SU-DHL-6 (cell line): Measurements from ENCODE around the gene PPP2R2C.

Experiments
- H2AFZ ChIP-seq: fragments of 200-600 bp; sonication (generic); 2 replicates; pipeline ENCODE4 v1.6.1; 2014; ENCODE audit warnings: low read depth, mild to moderate bottlenecking, moderate library complexity, mixed read lengths, antibody characterized with exemption, low read length; ENCODE audit not compliant: severe bottlenecking
- H3F3A ChIP-seq: fragments of 200-600 bp; shearing (Covaris generic); 2 replicates; pipeline ENCODE4 v1.6.0; 2016; ENCODE audit warnings: antibody characterized with exemption, mild to moderate bottlenecking; ENCODE audit not compliant: insufficient read depth
- H3K27ac ChIP-seq: fragments of 200-600 bp; sonication (generic); 2 replicates; pipeline ENCODE4 v1.5.1; 2016; ENCODE audit warnings: low read depth, mild to moderate bottlenecking, low read length, moderate library complexity, mixed read lengths
- H3K27me3 ChIP-seq: fragments of 200-600 bp; sonication (generic), shearing (Covaris generic); 2 replicates; pipeline ENCODE4 v1.6.0; 2014; ENCODE audit warnings: mild to moderate bottlenecking, low read length
- H3K36me3 ChIP-seq: fragments of 200-600 bp; sonication (generic); 2 replicates; pipeline ENCODE4 v1.6.1; 2014; ENCODE audit warnings: mild to moderate bottlenecking, low read length, mixed read lengths
- H3K4me2 ChIP-seq: fragments of 300-600, 200-600 bp; shearing (Covaris generic), sonication (generic); 2 replicates; pipeline ENCODE4 v1.6.0; 2014; ENCODE audit warnings: low read length, low read depth, mild to moderate bottlenecking; ENCODE audit not compliant: poor library complexity, severe bottlenecking
- H3K4me3 ChIP-seq: fragments of 200-600 bp; sonication (generic); 2 replicates; pipeline ENCODE4 v1.5.1; 2014; ENCODE audit warnings: antibody characterized with exemption, low read length, mild to moderate bottlenecking, mixed read lengths; ENCODE audit not compliant: insufficient read depth, poor library complexity, severe bottlenecking
- H3K79me2 ChIP-seq: fragments of 200-600 bp; sonication (generic); 2 replicates; pipeline ENCODE4 v1.6.1; 2014; ENCODE audit warnings: mild to moderate bottlenecking, low read length, moderate library complexity; ENCODE audit not compliant: insufficient read depth
- H3K9ac ChIP-seq: fragments of 200-600 bp; sonication (generic); 2 replicates; pipeline ENCODE4 v1.7.0; 2014; ENCODE audit warnings: mild to moderate bottlenecking, low read length
- H3K9me2 ChIP-seq: fragments of 200-600 bp; sonication (generic); replicated peaks from 2 replicates; pipeline ENCODE4 v1.6.1; 2014; ENCODE audit warnings: low read length; ENCODE audit not compliant: insufficient read depth
- H3K9me3 ChIP-seq: fragments of 200-600 bp; sonication (generic); 2 replicates; pipeline ENCODE4 v1.6.1; 2014; ENCODE audit warnings: low read length, mixed read lengths; ENCODE audit not compliant: insufficient read depth
- H4K20me1 ChIP-seq: fragments of 200-600 bp; sonication (generic); 2 replicates; pipeline ENCODE4 v1.6.1; 2014; ENCODE audit warnings: low read depth, mild to moderate bottlenecking, antibody characterized with exemption, low read length, moderate library complexity, mixed read lengths
- EZH2phosphoT487 ChIP-seq: fragments of 200-600 bp; sonication (generic), shearing (Covaris generic); conservative IDR thresholded peaks from 2 replicates; pipeline ENCODE4 v1.6.1; 2018; ENCODE audit warnings: mild to moderate bottlenecking, antibody characterized with exemption, low read length, moderate library complexity, mixed read lengths
- TF ChIP-seq, protein P1 (sequence below): fragments of 200-600 bp; sonication (generic); IDR thresholded peaks from one replicate; pipeline ENCODE4 v1.5.1; 2017; ENCODE audit warnings: antibody characterized with exemption, mild to moderate bottlenecking, low read length, moderate library complexity; ENCODE audit not compliant: insufficient read depth, poor library complexity, severe bottlenecking

PPP2R2C gene

DNA sequence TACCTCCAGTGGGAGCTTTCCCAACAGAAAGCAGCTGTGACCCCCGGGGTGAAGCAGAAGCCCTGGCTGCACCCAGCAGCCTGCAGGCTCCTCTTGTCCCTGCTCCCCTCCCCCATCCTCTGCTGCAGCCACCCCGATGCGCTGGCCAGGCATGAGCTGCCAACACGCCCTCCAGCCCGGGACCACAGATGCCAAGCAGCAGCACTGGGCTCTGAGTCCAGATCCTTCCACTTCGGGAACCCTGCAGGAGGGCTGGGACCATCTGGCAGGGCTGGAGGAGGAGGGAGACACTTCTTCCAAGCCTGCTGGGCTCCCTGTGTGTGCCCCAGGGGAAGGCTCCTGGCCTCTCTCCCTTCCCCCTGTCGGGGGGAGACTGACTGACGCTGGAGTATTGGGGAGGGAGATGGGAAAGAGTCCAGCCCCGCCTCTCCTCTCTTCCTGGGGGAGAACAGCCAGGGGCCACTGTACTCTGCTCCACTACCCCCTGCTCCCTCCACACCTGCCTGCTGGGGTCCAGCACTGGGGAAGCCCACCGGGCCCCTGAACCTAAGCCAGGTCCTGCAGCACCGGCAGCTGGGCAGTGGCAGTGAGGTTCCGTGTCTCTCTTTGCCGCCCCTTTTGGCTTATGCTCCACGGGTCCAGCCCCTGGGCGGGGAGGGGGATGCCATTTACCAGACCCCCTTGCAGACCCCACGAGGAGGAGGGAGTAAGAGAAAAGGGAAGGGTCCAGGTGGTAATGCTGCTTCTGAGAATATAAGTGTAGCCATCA is 55.7 kb downstream of the PPP2R2C start:
- no peak overlapping the region for H3K4me3 ChIP-seq
- H3K27me3 ChIP-seq, result no peaks in the 10 kb centered on the region
- no peak overlapping the region for H3K9ac ChIP-seq
- H3K9me2 ChIP-seq, result no peaks in the 10 kb centered on the region
- no peak overlapping the region for H3K27ac ChIP-seq
- H3K79me2 ChIP-seq, result no peaks in the 10 kb centered on the region
- no peaks in the 10 kb centered on the region for H3K9me3 ChIP-seq
- no peaks in the 10 kb centered on the region for H4K20me1 ChIP-seq
- H3K4me2 ChIP-seq, result no peak overlapping the region
- no peak for TF ChIP-seq EZH2phosphoT487
- TF ChIP-seq, protein P1, sequence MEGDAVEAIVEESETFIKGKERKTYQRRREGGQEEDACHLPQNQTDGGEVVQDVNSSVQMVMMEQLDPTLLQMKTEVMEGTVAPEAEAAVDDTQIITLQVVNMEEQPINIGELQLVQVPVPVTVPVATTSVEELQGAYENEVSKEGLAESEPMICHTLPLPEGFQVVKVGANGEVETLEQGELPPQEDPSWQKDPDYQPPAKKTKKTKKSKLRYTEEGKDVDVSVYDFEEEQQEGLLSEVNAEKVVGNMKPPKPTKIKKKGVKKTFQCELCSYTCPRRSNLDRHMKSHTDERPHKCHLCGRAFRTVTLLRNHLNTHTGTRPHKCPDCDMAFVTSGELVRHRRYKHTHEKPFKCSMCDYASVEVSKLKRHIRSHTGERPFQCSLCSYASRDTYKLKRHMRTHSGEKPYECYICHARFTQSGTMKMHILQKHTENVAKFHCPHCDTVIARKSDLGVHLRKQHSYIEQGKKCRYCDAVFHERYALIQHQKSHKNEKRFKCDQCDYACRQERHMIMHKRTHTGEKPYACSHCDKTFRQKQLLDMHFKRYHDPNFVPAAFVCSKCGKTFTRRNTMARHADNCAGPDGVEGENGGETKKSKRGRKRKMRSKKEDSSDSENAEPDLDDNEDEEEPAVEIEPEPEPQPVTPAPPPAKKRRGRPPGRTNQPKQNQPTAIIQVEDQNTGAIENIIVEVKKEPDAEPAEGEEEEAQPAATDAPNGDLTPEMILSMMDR, result no peak
- H3K36me3 ChIP-seq, result no peaks in the 10 kb centered on the region
- no peak overlapping the region for H2AFZ ChIP-seq
- H3F3A ChIP-seq, result no peaks in the 10 kb centered on the region

GRCh38 chr4:6415031-6415705 is 57.2 kb downstream of the PPP2R2C start:
- H3K9ac ChIP-seq, result no peak overlapping the region
- H3K36me3 ChIP-seq, result no peaks in the 10 kb centered on the region
- H3K9me2 ChIP-seq, result no peaks in the 10 kb centered on the region
- no peaks in the 10 kb centered on the region for H3K27me3 ChIP-seq
- no peaks in the 10 kb centered on the region for H3K79me2 ChIP-seq
- H3K4me2 ChIP-seq, result no peak overlapping the region
- H4K20me1 ChIP-seq, result no peaks in the 10 kb centered on the region
- TF ChIP-seq, protein P1, result no peak
- TF ChIP-seq EZH2phosphoT487, result no peak
- H3K4me3 ChIP-seq, result no peak overlapping the region
- H3F3A ChIP-seq, result no peaks in the 10 kb centered on the region
- no peak overlapping the region for H3K27ac ChIP-seq
- H2AFZ ChIP-seq, result no peak overlapping the region
- H3K9me3 ChIP-seq, result no peaks in the 10 kb centered on the region

GRCh38 chr4:6414578-6414977 is 57.8 kb downstream of the PPP2R2C start:
- H3K27ac ChIP-seq, result no peak overlapping the region
- TF ChIP-seq, protein P1, result no peak
- TF ChIP-seq EZH2phosphoT487, result no peak
- H3K79me2 ChIP-seq, result no peaks in the 10 kb centered on the region
- no peaks in the 10 kb centered on the region for H3K27me3 ChIP-seq
- no peaks in the 10 kb centered on the region for H3K9me3 ChIP-seq
- H3K36me3 ChIP-seq, result no peaks in the 10 kb centered on the region
- H3F3A ChIP-seq, result no peaks in the 10 kb centered on the region
- no peak overlapping the region for H3K4me2 ChIP-seq
- no peak overlapping the region for H3K4me3 ChIP-seq
- H3K9me2 ChIP-seq, result no peaks in the 10 kb centered on the region
- no peak overlapping the region for H2AFZ ChIP-seq
- H3K9ac ChIP-seq, result no peak overlapping the region
- no peaks in the 10 kb centered on the region for H4K20me1 ChIP-seq
